Activated T-cell treated with anti-CD3 and anti-CD28 coated beads, Interleukin-2, amount 50 U/mL, for 72 hours (primary cell): ENCODE data around the gene PRADC1. TPM values are rescaled to one million over a fixed set of nuclear protein-coding genes. Genes with fewer than 3 reads are reported as not detected.

Source experiments
- ATAC-seq, 2 donors: fragments of 150-1000 bp; cut with Tn5 transposase; replicated peaks in 1 of 2; 2 replicates each; pipeline ENCODE4 v1.10.0; 2021; ENCODE audit warnings: moderate library complexity in 2 of 2, mild to moderate bottlenecking in 1 of 2
- DNase-seq, 2 donors: peaks; one replicate each; pipeline ENCODE4 v3.0.0; 2021 to 2022; ENCODE audit warnings: mixed read lengths in 1 of 2
- H3K27ac Mint-ChIP-seq: one replicate; pipeline ENCODE4 v1.8.0; 2022; ENCODE audit warnings: mild to moderate bottlenecking, moderate library complexity, mixed read lengths
- H3K27me3 Mint-ChIP-seq: one replicate; pipeline ENCODE4 v1.8.0; 2022; ENCODE audit warnings: low read depth, mixed read lengths
- H3K36me3 Mint-ChIP-seq, 2 donors: one replicate each; pipeline ENCODE4 v1.8.0; 2022; ENCODE audit warnings: mixed read lengths in 2 of 2, mild to moderate bottlenecking in 1 of 2; ENCODE audit not compliant: insufficient read depth in 2 of 2
- H3K4me1 Mint-ChIP-seq: one replicate; pipeline ENCODE4 v1.8.0; 2022; ENCODE audit warnings: low read depth, mixed read lengths
- H3K4me3 Mint-ChIP-seq, 2 donors: one replicate each; pipeline ENCODE4 v1.8.0; 2022; ENCODE audit warnings: mild to moderate bottlenecking in 2 of 2, mixed read lengths in 2 of 2, moderate library complexity in 2 of 2
- H3K9me3 Mint-ChIP-seq, 2 donors: one replicate each; pipeline ENCODE4 v1.8.0; 2022; ENCODE audit warnings: mixed read lengths in 2 of 2
- total RNA-seq, 2 donors: library from RNA; stranded (reverse); gene quantifications; one replicate each; pipeline ENCODE4 v1.2.3, GENCODE V29; 2022

Gene PRADC1
- total RNA-seq, 2 donors from 2014 or later: 15.0 to 17.3 TPM

GRCh38 chr2:73238976-73239375 lies 5.9 kb upstream of the PRADC1 start:
- H3K36me3 Mint-ChIP-seq: peaks cover 8 to 18% of the 10 kb centered on the region in 2 donors
- H3K4me1 Mint-ChIP-seq: peaks cover 51% of the 10 kb centered on the region
- peak overlapping the region; percentile 90 for H3K27ac Mint-ChIP-seq

GRCh38 chr2:73238149-73238548 lies 5.1 kb upstream of the PRADC1 start:
- ATAC-seq (no peak), DNase-seq (no peak)
- Mint-ChIP-seq H3K27ac (peak overlapping the region; percentile 90), H3K4me1 (peaks cover 47% of the 10 kb centered on the region), H3K9me3 (no peaks in the 10 kb centered on the region), H3K36me3 (peaks cover 8 to 18% of the 10 kb centered on the region in 2 donors), H3K4me3 (peak overlapping the region in 1 of 2 donors; percentile 51), H3K27me3 (no peaks in the 10 kb centered on the region)

More at GRCh38 chr2:73238976-73239375, 5.9 kb upstream of the PRADC1 start:
- H3K27me3 Mint-ChIP-seq: no peaks in the 10 kb centered on the region
- ATAC-seq: no peak
- no peaks in the 10 kb centered on the region for H3K9me3 Mint-ChIP-seq
- no peak for DNase-seq
- H3K4me3 Mint-ChIP-seq: no peak overlapping the region

- ATAC-seq: no peak
- peaks cover 8 to 18% of the 10 kb centered on the region in 2 donors for H3K36me3 Mint-ChIP-seq
Observed at GRCh38 chr2:73237168-73237567, 4.1 kb upstream of the PRADC1 start.

GRCh38 chr2:73235315-73236028 lies 2.4 kb upstream of the PRADC1 start:
- H3K9me3 Mint-ChIP-seq: no peaks in the 10 kb centered on the region
- peaks cover 8 to 11% of the 10 kb centered on the region in 2 donors for H3K36me3 Mint-ChIP-seq
- peak overlapping the region; percentile 96 for H3K27ac Mint-ChIP-seq
- DNase-seq (no peak), ATAC-seq (no peak)
- H3K4me3 Mint-ChIP-seq: peak overlapping the region; percentile 96 to 97
- peaks cover 47% of the 10 kb centered on the region for H3K4me1 Mint-ChIP-seq
- no peaks in the 10 kb centered on the region for H3K27me3 Mint-ChIP-seq

More at GRCh38 chr2:73237168-73237567, 4.1 kb upstream of the PRADC1 start:
- Mint-ChIP-seq H3K4me3 (peak overlapping the region; percentile 96 to 97), H3K9me3 (no peaks in the 10 kb centered on the region), H3K27ac (peak overlapping the region; percentile 96), H3K27me3 (no peaks in the 10 kb centered on the region), H3K4me1 (peaks cover 47% of the 10 kb centered on the region)
- DNase-seq: no peak

GRCh38 chr2:73233932-73234832 lies 1.1 kb upstream of the PRADC1 start, which contains the start of gene CCT7:
TSS of gene CCT7 (plus strand) at chr2:73234308. CDS start at chr2:73234379, 71 bp downstream.
- peaks cover 41% of the 10 kb centered on the region for H3K4me1 Mint-ChIP-seq
- peak; percentile 72 to 76 for ATAC-seq
- H3K27me3 Mint-ChIP-seq: no peaks in the 10 kb centered on the region
- peak; percentile 87 to 91 for DNase-seq
- H3K27ac Mint-ChIP-seq: peak within 1 kb of the TSS; percentile 96
- no peaks in the 10 kb centered on the region for H3K9me3 Mint-ChIP-seq
- H3K4me3 Mint-ChIP-seq: peak within 1 kb of the TSS; percentile 96 to 97
- peaks cover 7 to 8% of the 10 kb centered on the region in 2 donors for H3K36me3 Mint-ChIP-seq

GRCh38 chr2:73232403-73233153 lies 461 bp downstream of the PRADC1 start:
- ATAC-seq: no peak
- Mint-ChIP-seq H3K36me3 (peaks cover 3 to 8% of the 10 kb centered on the region in 2 donors), H3K4me3 (peak overlapping the region; percentile 96 to 97), H3K9me3 (no peaks in the 10 kb centered on the region), H3K4me1 (peaks cover 29% of the 10 kb centered on the region), H3K27ac (peak overlapping the region; percentile 6), H3K27me3 (no peaks in the 10 kb centered on the region)
- DNase-seq: peak; percentile 39 to 45

- Mint-ChIP-seq H3K27me3 (no peaks in the 10 kb centered on the region), H3K4me3 (no peak overlapping the region), H3K4me1 (peaks cover 5% of the 10 kb centered on the region), H3K36me3 (no peaks in the 10 kb centered on the region), H3K9me3 (no peaks in the 10 kb centered on the region), H3K27ac (no peak overlapping the region)
- no peak for DNase-seq
- no peak for ATAC-seq
Observed at GRCh38 chr2:73228631-73229030, 4.4 kb downstream of the PRADC1 start.

GRCh38 chr2:73227086-73227485 lies 6.0 kb downstream of the PRADC1 start:
- no peaks in the 10 kb centered on the region for H3K9me3 Mint-ChIP-seq
- DNase-seq (no peak), ATAC-seq (no peak)
- H3K27ac Mint-ChIP-seq: no peak overlapping the region
- H3K27me3 Mint-ChIP-seq: no peaks in the 10 kb centered on the region
- no peaks in the 10 kb centered on the region for H3K36me3 Mint-ChIP-seq
- H3K4me3 Mint-ChIP-seq: no peak overlapping the region
- H3K4me1 Mint-ChIP-seq: peaks cover 8% of the 10 kb centered on the region

- DNase-seq (no peak), ATAC-seq (no peak)
- Mint-ChIP-seq H3K36me3 (no peaks in the 10 kb centered on the region), H3K27ac (peak overlapping the region; percentile 28), H3K4me1 (peaks cover 8% of the 10 kb centered on the region), H3K4me3 (no peak overlapping the region), H3K27me3 (no peaks in the 10 kb centered on the region), H3K9me3 (no peaks in the 10 kb centered on the region)
Observed at GRCh38 chr2:73225513-73226360, 7.3 kb downstream of the PRADC1 start.

- no peaks in the 10 kb centered on the region for H3K27me3 Mint-ChIP-seq
- no peak for ATAC-seq
- no peaks in the 10 kb centered on the region for H3K9me3 Mint-ChIP-seq
- no peak overlapping the region for H3K4me3 Mint-ChIP-seq
- H3K27ac Mint-ChIP-seq: no peak overlapping the region
- H3K4me1 Mint-ChIP-seq: peaks cover 8% of the 10 kb centered on the region
- no peaks in the 10 kb centered on the region for H3K36me3 Mint-ChIP-seq
- no peak for DNase-seq
Observed at GRCh38 chr2:73223821-73224220, 9.2 kb downstream of the PRADC1 start.

- no peak for ATAC-seq
- no peaks in the 10 kb centered on the region for H3K27me3 Mint-ChIP-seq
- peaks cover 1 to 2% of the 10 kb centered on the region in 2 donors for H3K36me3 Mint-ChIP-seq
- no peak overlapping the region for H3K4me3 Mint-ChIP-seq
- DNase-seq: no peak
- H3K4me1 Mint-ChIP-seq: peaks cover 38% of the 10 kb centered on the region
- H3K9me3 Mint-ChIP-seq: no peaks in the 10 kb centered on the region
- no peak overlapping the region for H3K27ac Mint-ChIP-seq
Observed at GRCh38 chr2:73218298-73218697, 14.7 kb downstream of the PRADC1 start.

- Mint-ChIP-seq H3K4me3 (no peak overlapping the region), H3K4me1 (peaks cover 43% of the 10 kb centered on the region), H3K9me3 (no peaks in the 10 kb centered on the region), H3K27ac (no peak overlapping the region), H3K36me3 (peaks cover 1 to 2% of the 10 kb centered on the region in 2 donors), H3K27me3 (no peaks in the 10 kb centered on the region)
- no peak for DNase-seq
- ATAC-seq: no peak
Observed at GRCh38 chr2:73217826-73218225, 15.2 kb downstream of the PRADC1 start.
